NCI-H446 treated with DMSO at 0.1 percent for 48 hours (cell line): ENCODE measurements around the gene MAPK11.

Source experiments
- DNase-seq: peaks from one replicate; lab custom pipeline; 2025; lab: John Stamatoyannopoulos, UW

The MAPK11 gene

DNA sequence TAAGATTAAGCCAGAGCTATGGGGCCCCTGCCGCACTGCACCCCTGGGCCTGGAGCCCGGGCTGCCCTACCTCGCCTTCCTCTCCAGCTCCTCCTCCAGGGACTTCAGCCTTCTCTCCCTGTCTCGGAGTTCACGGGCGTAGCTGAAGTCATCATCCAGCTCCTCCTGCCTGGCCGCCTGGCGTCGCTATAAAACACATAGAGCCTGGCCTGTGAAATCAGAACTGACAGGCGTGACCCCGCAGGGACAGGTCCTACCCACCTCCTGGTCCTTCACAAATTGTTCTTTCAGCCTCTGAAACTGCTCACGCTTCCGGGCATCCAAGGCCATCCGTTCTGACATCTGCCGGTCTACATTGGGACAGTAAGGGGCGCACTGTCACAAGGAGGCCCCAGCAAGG lies 46.1 kb downstream of the MAPK11 start:
- DNase-seq = no peak

DNA sequence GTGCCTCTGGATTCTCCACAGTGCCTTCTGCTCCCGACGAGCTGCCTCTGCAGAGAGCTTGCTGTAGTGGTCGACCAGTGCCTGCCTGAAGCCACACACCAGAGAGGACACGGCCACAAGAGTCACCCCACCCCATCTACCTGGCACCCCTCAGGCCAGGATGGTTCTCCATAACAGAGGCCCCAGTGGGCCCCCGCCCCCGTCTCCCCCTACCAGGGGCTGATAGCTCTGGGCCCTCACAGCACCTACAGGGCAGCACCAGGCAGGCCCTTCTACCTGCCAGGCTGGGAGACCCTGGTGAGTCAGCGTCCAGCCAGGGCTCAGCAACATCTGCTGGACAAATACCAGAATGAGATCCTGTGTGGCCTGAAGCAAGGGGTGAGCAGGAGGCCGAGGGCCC lies 47.7 kb downstream of the MAPK11 start:
- no peak for DNase-seq

DNA sequence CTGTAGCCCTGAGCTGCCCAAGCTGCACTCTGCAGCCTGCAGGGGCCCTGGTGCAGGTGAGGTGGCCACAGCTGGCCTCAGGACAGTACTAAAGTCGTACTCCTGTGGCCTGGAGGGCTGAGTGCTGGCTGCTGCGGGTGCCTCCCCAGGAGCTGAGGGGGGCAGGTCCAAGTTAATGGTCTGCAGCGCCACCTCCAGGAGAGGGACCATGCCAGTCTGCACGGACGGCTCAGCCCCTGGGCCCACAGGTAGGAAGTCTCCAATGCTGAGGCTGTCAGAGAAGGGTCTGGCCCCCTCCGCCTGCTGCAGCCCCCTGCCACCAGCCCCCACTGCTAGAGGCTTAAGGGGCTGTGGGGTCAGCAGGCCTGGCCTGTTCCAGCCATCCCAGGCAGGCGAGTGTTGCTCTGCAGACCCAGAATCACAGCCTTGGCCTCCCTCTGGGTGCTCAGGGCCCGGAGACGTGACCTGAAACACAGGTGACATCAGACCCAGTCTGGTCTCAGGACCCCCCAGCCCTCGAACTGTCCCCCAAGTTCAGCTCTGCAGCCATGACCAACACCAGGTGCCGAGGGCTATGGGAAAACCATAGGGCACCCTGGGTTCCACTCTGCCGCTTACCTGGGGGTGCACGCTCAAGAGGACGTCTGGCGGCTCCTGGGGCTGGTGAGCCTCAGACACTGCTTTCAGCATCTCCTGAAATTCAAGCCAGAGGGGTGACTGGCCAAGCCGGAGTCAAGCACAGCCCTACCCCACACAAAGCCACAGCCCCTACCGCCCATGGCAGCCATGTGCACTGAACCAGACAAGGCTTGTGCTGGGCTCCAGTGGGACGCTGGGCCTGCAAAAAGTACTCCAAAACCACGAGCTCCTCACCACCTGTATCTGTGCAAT lies 48.5 kb downstream of the MAPK11 start:
- DNase-seq = no peak

GRCh38 chr22:50220603-50221409 lies 49.4 kb downstream of the MAPK11 start:
- no peak for DNase-seq

DNA sequence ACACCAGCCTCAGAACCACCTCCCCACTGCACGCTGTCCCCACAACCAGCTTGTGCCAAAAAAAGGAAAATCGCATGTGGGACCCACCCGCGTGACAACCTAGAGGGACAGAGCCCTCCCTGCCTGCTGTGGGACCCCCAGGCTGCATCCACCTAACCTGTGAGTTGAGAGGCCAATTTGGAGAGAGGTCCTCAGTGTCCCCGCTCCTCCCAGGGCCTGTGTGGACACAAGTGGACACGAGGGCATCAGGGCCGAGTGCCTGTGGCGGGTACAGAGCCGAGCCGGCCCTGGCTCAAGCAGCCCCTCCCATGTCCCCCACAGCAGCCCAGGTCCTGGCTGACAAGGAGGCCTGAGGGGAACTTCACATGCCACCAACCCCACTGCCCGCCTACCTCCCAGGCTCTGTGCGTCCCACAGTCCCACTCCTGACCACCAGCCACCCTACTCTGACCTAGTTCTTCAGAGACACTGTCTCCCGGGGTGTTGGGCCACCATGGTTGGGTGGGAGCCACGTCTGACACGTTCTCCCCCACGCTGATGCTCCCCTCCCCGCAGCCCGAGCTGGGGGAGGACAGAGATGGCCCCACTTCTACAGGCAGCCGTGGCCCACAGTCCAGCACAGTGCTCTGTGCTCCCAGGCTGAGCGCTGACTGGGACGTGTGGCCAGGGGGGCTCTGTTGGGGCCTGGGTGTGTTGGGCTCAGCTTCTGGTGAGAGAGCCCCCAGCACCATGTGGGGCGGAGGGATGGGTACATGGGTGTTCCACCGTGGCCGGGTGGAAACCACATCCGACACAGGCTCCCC lies 50.2 kb downstream of the MAPK11 start:
- DNase-seq = no peak

- DNase-seq = no peak
These were observed 51.0 kb downstream of the MAPK11 start for GRCh38 chr22:50218996-50219727.

DNA sequence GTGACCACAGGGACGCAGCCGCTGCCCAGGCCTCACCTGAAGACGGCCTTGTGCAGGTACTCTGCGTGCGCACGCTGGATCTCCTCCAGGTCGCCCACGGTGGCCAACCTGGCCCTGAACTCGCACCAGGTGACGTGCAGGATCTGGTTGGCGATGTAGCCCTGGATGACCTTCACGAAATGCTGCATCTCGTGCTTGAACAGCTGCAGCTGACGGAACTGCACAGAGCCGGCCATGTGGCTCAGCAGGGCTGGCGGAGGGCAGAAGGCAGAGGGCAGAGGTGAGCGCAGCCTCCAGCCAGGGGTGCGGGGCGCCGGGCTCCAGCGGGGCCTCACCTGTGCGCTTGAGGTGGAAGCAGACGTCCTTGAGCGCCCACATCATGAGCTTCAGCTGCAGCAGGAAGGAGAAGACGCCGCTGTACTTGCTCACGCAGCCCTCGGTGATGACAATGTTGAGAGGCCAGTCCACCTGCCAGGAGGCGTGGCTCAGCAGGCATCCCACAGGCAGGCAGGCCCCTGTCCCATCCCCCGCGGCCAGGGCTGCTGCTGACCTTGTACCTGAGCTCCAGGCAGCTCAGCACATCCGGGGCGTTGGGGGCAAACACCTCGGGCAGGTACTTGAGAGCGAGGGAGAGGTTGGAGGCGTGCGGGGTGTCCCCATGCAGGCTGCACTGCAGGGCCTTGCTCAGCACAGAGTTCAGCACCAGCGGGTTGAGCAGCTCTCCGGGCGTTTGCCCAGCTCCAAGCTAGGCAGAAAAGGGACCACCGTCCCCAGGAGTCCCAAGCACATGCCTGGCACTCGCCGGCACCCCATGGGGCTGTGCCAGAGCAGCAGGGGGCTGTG lies 51.8 kb downstream of the MAPK11 start:
- no peak for DNase-seq

DNA sequence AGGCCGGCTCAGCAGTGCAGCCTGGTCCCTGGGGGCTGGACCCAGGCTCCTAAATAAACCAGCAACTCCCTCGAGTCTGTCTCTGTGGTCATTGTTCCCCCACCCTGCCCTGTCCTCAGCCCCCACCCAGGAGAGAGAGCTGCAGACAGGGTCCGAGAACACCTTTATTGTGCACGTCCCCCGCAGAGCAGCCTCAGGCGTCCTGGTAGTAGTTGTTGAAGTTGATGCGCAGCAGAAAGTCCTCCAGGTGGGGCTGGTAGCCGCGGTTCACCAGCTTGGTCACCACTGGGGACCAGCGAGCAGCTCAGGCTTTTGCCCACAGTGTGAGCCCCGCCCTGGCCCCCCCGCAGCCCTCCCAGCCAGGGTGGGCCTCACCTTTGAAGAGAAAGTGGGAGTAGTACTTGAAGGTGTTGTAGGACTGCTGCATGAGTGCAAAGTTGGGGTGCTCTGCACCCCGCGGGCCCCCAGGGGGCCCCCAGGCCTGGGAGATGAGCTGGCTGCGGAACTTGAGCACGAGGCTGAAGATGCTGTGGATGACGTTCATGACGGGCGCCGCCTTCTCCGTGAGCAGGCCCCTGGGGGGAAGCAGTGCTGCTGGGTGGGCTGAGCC lies 52.5 kb downstream of the MAPK11 start:
- DNase-seq = no peak

DNA sequence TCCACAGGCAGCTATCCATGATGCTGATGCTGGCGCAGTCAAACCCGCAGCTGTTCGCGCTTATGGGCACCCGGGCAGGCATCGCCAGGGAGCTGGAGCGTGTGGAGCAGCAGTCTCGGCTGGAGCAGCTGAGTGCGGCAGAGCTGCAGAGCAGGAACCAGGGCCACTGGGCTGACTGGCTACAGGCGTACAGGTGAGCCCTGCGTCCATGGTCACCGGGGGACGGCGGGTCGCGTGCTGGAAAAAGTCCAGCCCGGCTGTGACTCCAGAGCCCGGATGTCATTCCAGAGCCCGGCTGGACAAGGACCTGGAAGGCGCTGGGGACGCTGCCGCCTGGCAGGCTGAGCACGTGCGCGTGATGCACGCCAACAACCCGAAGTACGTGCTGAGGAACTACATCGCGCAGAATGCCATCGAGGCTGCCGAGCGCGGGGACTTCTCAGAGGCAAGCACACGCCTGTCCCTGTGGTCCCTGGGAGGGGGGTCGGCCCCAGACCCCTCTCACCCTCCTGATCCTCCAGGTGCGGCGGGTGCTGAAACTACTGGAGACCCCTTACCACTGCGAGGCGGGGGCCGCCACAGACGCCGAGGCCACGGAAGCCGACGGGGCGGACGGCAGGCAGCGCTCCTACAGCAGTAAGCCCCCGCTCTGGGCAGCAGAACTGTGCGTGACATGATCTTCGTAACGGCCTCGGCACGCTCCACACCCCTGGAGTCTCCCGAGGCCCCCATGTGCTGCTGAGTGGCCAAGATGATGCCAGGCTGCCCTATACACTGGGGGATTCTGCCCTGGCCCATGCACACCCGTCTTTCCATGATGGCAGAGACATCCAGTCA lies 53.3 kb downstream of the MAPK11 start:
- no peak for DNase-seq

DNA sequence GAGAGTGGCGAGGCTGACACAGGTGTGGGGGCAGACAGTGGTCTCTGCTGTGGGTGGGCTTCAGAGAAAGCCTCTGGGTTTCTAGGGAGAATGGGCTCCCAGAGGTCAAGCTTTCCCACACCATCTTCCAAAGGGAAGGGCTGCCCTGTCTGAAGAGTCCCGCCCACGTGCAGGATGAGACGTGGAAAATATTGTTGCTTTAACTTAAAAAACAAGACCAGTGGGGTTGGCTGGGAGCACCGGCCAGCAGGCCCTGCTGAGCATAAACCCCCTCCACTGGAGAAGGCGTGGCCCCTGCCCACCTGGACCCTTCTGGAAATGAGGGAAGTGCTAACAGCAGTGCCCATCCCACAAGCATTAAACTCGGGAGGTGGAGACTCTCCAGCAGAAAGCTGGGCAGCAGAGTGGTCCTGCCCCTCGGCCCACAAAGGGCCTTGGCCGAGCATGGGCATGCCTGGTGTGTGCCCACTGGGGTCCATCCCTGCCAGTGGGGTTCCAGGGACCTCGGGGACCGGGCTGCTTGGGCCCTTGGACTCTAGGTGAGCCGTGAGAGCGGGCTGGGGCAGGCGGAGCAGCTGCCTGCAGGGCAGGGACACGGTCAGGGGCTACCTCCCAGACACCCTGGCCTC lies 54.0 kb downstream of the MAPK11 start:
- no peak for DNase-seq

DNA sequence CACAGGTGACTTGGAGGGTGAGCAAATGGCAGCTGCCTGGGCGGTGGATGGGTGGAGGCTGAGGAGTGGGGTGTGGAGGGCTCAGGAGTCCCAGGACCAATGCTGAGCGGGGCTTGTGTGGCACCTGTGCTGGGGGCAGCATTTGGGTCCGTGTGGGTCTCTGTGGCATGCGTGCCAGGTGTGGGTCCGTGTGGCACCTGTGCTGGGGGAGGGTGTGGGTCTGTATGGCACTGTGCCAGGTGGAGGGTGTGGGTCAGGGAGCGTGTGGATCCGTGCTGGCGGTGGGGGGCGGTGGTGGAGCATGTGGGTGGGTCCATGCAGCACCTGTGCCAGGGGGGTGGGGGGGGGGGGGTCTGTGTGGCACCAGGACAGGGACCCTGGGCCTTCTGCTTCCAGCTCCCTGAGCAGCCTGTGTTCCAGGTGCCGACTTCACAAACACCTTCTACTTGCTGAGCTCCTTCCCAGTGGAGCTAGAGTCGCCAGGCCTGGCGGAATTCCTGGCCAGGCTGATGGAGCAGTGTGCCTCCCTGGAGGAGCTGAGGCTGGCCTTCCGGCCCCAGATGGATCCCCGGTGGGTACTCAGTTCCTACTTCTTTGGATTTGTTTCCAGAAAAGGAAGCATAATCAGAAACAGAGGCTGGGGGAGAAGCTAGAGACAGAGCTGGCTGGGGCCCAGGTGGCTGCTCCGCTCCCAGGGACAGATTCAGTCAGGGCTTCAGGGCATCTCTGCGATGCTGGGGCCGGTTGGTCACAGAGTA lies 54.7 kb downstream of the MAPK11 start:
- no peak for DNase-seq
